ENCODE data around the gene PATL2.
"Not testable (repeated sequence)": the region's sequence is repeated elsewhere in the genome, so short reads cannot be mapped to it uniquely, and the experiment has no call there.

PATL2 gene

GRCh38 chr15:44646460-44646859, 64.7 kb downstream of the PATL2 start:
- FAIRE-seq: no peak

- no peak for FAIRE-seq
Measured at GRCh38 chr15:44641651-44642050, 69.5 kb downstream of the PATL2 start.

GRCh38 chr15:44636976-44637375, 74.1 kb downstream of the PATL2 start:
- no peak for FAIRE-seq

- no peak for FAIRE-seq
Measured at GRCh38 chr15:44633603-44634002, 77.5 kb downstream of the PATL2 start.

GRCh38 chr15:44625286-44625685, 85.8 kb downstream of the PATL2 start:
- not testable (repeated sequence) for FAIRE-seq

- no peak for FAIRE-seq
Measured at GRCh38 chr15:44623178-44623577, 87.9 kb downstream of the PATL2 start.

- no peak for FAIRE-seq
Measured at GRCh38 chr15:44620081-44620480, 91.0 kb downstream of the PATL2 start.

GRCh38 chr15:44616974-44617373, 94.1 kb downstream of the PATL2 start:
- no peak for FAIRE-seq

Measured in G401.6 (cell line).